Measurements from ENCODE around the gene CST9L. TPM values are rescaled to one million over a fixed set of nuclear protein-coding genes. Genes with fewer than 3 reads are reported as not detected.
A peak's percentile ranks its signal among the peaks of the same experiment; 100 is the strongest.

Gene CST9L
- total and polyA plus RNA-seq, 2 of the 13 experiments (the other 11 are each of a cell fraction or from before 2014, with no cell fraction given), result 0.15 TPM; not detected in 1

GRCh38 chr20:23586735-23587525, 18.6 kb upstream of the CST9L start (continued):
- TF ChIP-seq THAP7 (CRISPR knock-in tag; IDR thresholded peaks at IDR 0.05) (0 out of 2 replicates have a peak, but pooled peaks have one; percentile 35), RXRB (CRISPR knock-in tag; IDR thresholded peaks at IDR 0.05; ENCODE audit: borderline replicate concordance) (peak; percentile 57), NFKBIZ (CRISPR knock-in tag; IDR thresholded peaks at IDR 0.05) (no peak), SKIL (CRISPR knock-in tag; IDR thresholded peaks at IDR 0.05; ENCODE audit: borderline replicate concordance) (peak; percentile 1; the same call in 1 of the 2 replicates), GATAD2A (CRISPR knock-in tag; IDR thresholded peaks at IDR 0.05) (peak; percentile 73; the same call in 1 of the 2 replicates), NRL (CRISPR knock-in tag; IDR thresholded peaks at IDR 0.05; ENCODE audit: borderline replicate concordance) (0 out of 2 replicates have a peak, but pooled peaks have one; percentile 19), SKI (IDR thresholded peaks at IDR 0.05; ENCODE audit: partially characterized antibody) (peak; percentile 74), ZNF678 (CRISPR knock-in tag; IDR thresholded peaks at IDR 0.05) (0 out of 2 replicates have a peak, but pooled peaks have one; percentile 53), CAMTA2 (CRISPR knock-in tag; IDR thresholded peaks at IDR 0.05; ENCODE audit: borderline replicate concordance) (no peak), YEATS2 (CRISPR knock-in tag; IDR thresholded peaks at IDR 0.05; ENCODE audit: borderline replicate concordance) (no peak), HNF4G (IDR thresholded peaks at IDR 0.05; ENCODE audit: borderline replicate concordance, low read depth, low read length) (0 out of 2 replicates have a peak, but pooled peaks have one; percentile 16), HNF4G (CRISPR knock-in tag; IDR thresholded peaks at IDR 0.05; ENCODE audit: borderline replicate concordance, low read depth) (no peak), TIGD3 (CRISPR knock-in tag; IDR thresholded peaks at IDR 0.05; ENCODE audit: borderline replicate concordance) (no peak), NCOR1 (IDR thresholded peaks at IDR 0.05; ENCODE audit: borderline replicate concordance, low read length) (peak; percentile 65), DBP (CRISPR knock-in tag; IDR thresholded peaks at IDR 0.05; ENCODE audit: not compliant biosample characterization) (no peak), ZNF432 (CRISPR knock-in tag; IDR thresholded peaks at IDR 0.05; ENCODE audit: borderline replicate concordance) (no peak), EEA1 (CRISPR knock-in tag; IDR thresholded peaks at IDR 0.05; ENCODE audit: borderline replicate concordance) (peak; percentile 50; the same call in 1 of the 2 replicates), DZIP1 (CRISPR knock-in tag; IDR thresholded peaks at IDR 0.05) (peak; percentile 71; the same call in 1 of the 2 replicates), ZMYM4 (CRISPR knock-in tag; IDR thresholded peaks at IDR 0.05) (no peak; the same call in 1 of the 2 replicates), ZNF484 (CRISPR knock-in tag; IDR thresholded peaks at IDR 0.05; ENCODE audit: borderline replicate concordance, low read depth) (peak; percentile 19; the same call in 1 of the 2 replicates)
